H9 (cell line): Measurements from ENCODE around the gene SURF4. TPM values are rescaled to one million over a fixed set of nuclear protein-coding genes. Genes with fewer than 3 reads are reported as not detected.

ENCODE experiments used
- DNase-seq: peaks from one replicate; pipeline ENCODE4 v3.0.0-alpha.2; 2017
- H2AFZ ChIP-seq: one replicate; pipeline ENCODE4 v1.6.1; 2013; ENCODE audit warnings: mild to moderate bottlenecking, low read length, control low read depth, moderate library complexity
- H2AK5ac ChIP-seq: 2 replicates; pipeline ENCODE4 v1.6.1; 2013; ENCODE audit warnings: low read length, control low read depth, mixed read lengths; ENCODE audit not compliant: insufficient read length
- H2BK120ac ChIP-seq: one replicate; pipeline ENCODE4 v1.6.1; 2013; ENCODE audit warnings: low read depth, mild to moderate bottlenecking, low read length, control low read depth, inconsistent platforms; ENCODE audit not compliant: poor library complexity, severe bottlenecking
- H2BK12ac ChIP-seq: 2 replicates; pipeline ENCODE4 v1.6.1; 2013; ENCODE audit warnings: low read length, control low read depth, mixed read lengths, low read depth; ENCODE audit not compliant: insufficient read length
- H2BK15ac ChIP-seq: 2 replicates; pipeline ENCODE4 v1.6.1; 2013; ENCODE audit warnings: low read depth, low read length, control low read depth
- H2BK20ac ChIP-seq: one replicate; pipeline ENCODE4 v1.6.1; 2013; ENCODE audit warnings: low read depth, mild to moderate bottlenecking, low read length, control low read depth, inconsistent platforms; ENCODE audit not compliant: poor library complexity, severe bottlenecking
- H2BK5ac ChIP-seq: 2 replicates; pipeline ENCODE4 v1.6.1; 2013; ENCODE audit warnings: low read length, control low read depth, mixed read lengths; ENCODE audit not compliant: insufficient read length
- H3K14ac ChIP-seq: 2 replicates; pipeline ENCODE4 v1.6.1; 2013; ENCODE audit warnings: low read length, control low read depth; ENCODE audit not compliant: insufficient read depth
- H3K18ac ChIP-seq: 2 replicates; pipeline ENCODE4 v1.6.1; 2013; ENCODE audit warnings: low read depth, mild to moderate bottlenecking, mixed read lengths, low read length, control low read depth; ENCODE audit not compliant: insufficient read length
- H3K23ac ChIP-seq: 2 replicates; pipeline ENCODE4 v1.6.1; 2013; ENCODE audit warnings: low read length, control low read depth, mixed read lengths, low read depth; ENCODE audit not compliant: insufficient read length
- H3K23me2 ChIP-seq: 2 replicates; pipeline ENCODE4 v1.6.1; 2013; ENCODE audit warnings: low read depth, mild to moderate bottlenecking, mixed read lengths, low read length, control low read depth; ENCODE audit not compliant: insufficient read length, poor library complexity, severe bottlenecking
- H3K27ac ChIP-seq: 2 replicates; pipeline ENCODE4 v1.5.1; 2013; ENCODE audit warnings: low read length, control low read depth, mixed read lengths, low read depth; ENCODE audit not compliant: insufficient read length
- H3K27me3 ChIP-seq: 2 replicates; pipeline ENCODE4 v1.6.1; 2013; ENCODE audit warnings: low read length, control low read depth, inconsistent platforms; ENCODE audit not compliant: insufficient read depth
- H3K4ac ChIP-seq: 2 replicates; pipeline ENCODE4 v1.6.1; 2013; ENCODE audit warnings: low read depth, mild to moderate bottlenecking, control low read depth, inconsistent platforms, low read length, moderate library complexity
- H3K4me1 ChIP-seq: 2 replicates; pipeline ENCODE4 v1.6.1; 2013; ENCODE audit warnings: low read length, control low read depth, inconsistent platforms; ENCODE audit not compliant: insufficient read depth
- H3K4me2 ChIP-seq: 2 replicates; pipeline ENCODE4 v1.6.1; 2013; ENCODE audit warnings: low read length, control low read depth, mixed read lengths; ENCODE audit not compliant: insufficient read length, insufficient read depth
- H3K56ac ChIP-seq: 2 replicates; pipeline ENCODE4 v1.6.1; 2013; ENCODE audit warnings: low read depth, mild to moderate bottlenecking, mixed read lengths, low read length, control low read depth; ENCODE audit not compliant: insufficient read length
- H3K79me1 ChIP-seq: 2 replicates; pipeline ENCODE4 v1.6.1; 2013; ENCODE audit warnings: low read depth, mild to moderate bottlenecking, moderate library complexity, low read length, control low read depth, inconsistent platforms; ENCODE audit not compliant: insufficient read depth, poor library complexity, severe bottlenecking
- H3K79me2 ChIP-seq: 2 replicates; pipeline ENCODE4 v1.6.1; 2013; ENCODE audit warnings: low read length, control low read depth, inconsistent platforms; ENCODE audit not compliant: insufficient read depth
- H3K9ac ChIP-seq: 2 replicates; pipeline ENCODE4 v1.6.1; 2013; ENCODE audit warnings: low read length, control low read depth, mixed read lengths; ENCODE audit not compliant: insufficient read length; ENCODE audit errors: extremely low read depth
- H3K9me3 ChIP-seq: one replicate; pipeline ENCODE4 v1.6.1; 2013; ENCODE audit warnings: low read depth, low read length, inconsistent platforms; ENCODE audit not compliant: control insufficient read depth
- H3T11ph ChIP-seq: one replicate; pipeline ENCODE4 v1.6.1; 2013; ENCODE audit warnings: mild to moderate bottlenecking, low read length, control low read depth, inconsistent platforms
- H4K20me1 ChIP-seq: one replicate; pipeline ENCODE4 v1.6.1; 2013; ENCODE audit not compliant: control insufficient read depth, insufficient read length, insufficient read depth
- H4K5ac ChIP-seq: 2 replicates; pipeline ENCODE4 v1.6.1; 2013; ENCODE audit warnings: low read depth, mild to moderate bottlenecking, mixed read lengths, low read length, control low read depth; ENCODE audit not compliant: insufficient read length
- H4K8ac ChIP-seq: replicated peaks from 2 replicates; pipeline ENCODE4 v1.6.1; 2013; ENCODE audit warnings: low read length, control low read depth, mixed read lengths, low read depth; ENCODE audit not compliant: insufficient read length
- H4K91ac ChIP-seq: 2 replicates; pipeline ENCODE4 v1.6.1; 2013; ENCODE audit warnings: low read depth, mild to moderate bottlenecking, moderate library complexity, mixed read lengths, low read length, control low read depth; ENCODE audit not compliant: insufficient read length
- H3K27ac Mint-ChIP-seq, 3 experiments: 2 replicates in 2 of 3; 3 replicates in 1 of 3; pipeline ENCODE4 v1.8.0; 2020 to 2021; ENCODE audit warnings: mixed read lengths in 3 of 3, mild to moderate bottlenecking in 1 of 3, moderate library complexity in 1 of 3
- H3K27me3 Mint-ChIP-seq: 2 replicates; pipeline ENCODE4 v1.8.0; 2021; ENCODE audit warnings: low read depth, mild to moderate bottlenecking, moderate library complexity, mixed read lengths
- H3K36me3 Mint-ChIP-seq, 3 experiments: 2 replicates in 2 of 3; 3 replicates in 1 of 3; pipeline ENCODE4 v1.8.0; 2020 to 2021; ENCODE audit warnings: low read depth in 3 of 3, mixed read lengths in 3 of 3; ENCODE audit not compliant: insufficient read depth in 1 of 3
- H3K4me1 Mint-ChIP-seq, 2 experiments: 2 replicates each; pipeline ENCODE4 v1.8.0; 2020; ENCODE audit warnings: mixed read lengths in 2 of 2
- H3K4me3 Mint-ChIP-seq, 2 experiments: 2 replicates in 1 of 2; 3 replicates in 1 of 2; pipeline ENCODE4 v1.8.0; 2020 to 2021; ENCODE audit warnings: mild to moderate bottlenecking in 2 of 2, mixed read lengths in 2 of 2, moderate library complexity in 1 of 2
- H3K9me3 Mint-ChIP-seq, 2 experiments: 2 replicates in 1 of 2; 3 replicates in 1 of 2; pipeline ENCODE4 v1.8.0; 2020; ENCODE audit warnings: mild to moderate bottlenecking in 2 of 2, mixed read lengths in 2 of 2, moderate library complexity in 1 of 2
- CTCF ChIP-seq: fragments of 200-600 bp; sonication (generic); conservative IDR thresholded peaks from 3 replicates; pipeline ENCODE4 v1.8.0; 2021; ENCODE audit warnings: antibody characterized with exemption, mild to moderate bottlenecking
- WGBS: extraction: QIAGEN DNeasy Blood & Tissue Kit; methylation state at CpG from one replicate; pipeline ENCODE4 v1.1.7; 2013; ENCODE audit warnings: missing lambda C conversion rate, low lambda C conversion rate, mixed read lengths; ENCODE audit not compliant: insufficient read length; ENCODE audit errors: extremely low coverage; 5-methylcytosine and 5-hydroxymethylcytosine counted together
- total RNA-seq: library from RNA; stranded (reverse); gene quantifications from 2 replicates; pipeline ENCODE4 v1.2.1, GENCODE V29; 2021

The SURF4 gene
- total RNA-seq, 1 experiment from 2014 or later: 146 TPM

GRCh38 chr9:133389025-133389557 is 13.2 kb upstream of the SURF4 start:
- no peak overlapping the region for H2BK12ac ChIP-seq
- no peak overlapping the region for H3K18ac ChIP-seq
- Mint-ChIP-seq H3K4me3 (no peak overlapping the region), H3K9me3 (peaks cover 15% of the 10 kb centered on the region in 2 experiments), H3K4me1 (no peaks in the 10 kb centered on the region), H3K27ac (no peak overlapping the region), H3K27me3 (peaks cover 26% of the 10 kb centered on the region), H3K36me3 (peaks cover 0 to 1% (median 0%) of the 10 kb centered on the region in 3 experiments; a peak in 1 of 7 replicates)
- H3K23me2 ChIP-seq: no peaks in the 10 kb centered on the region
- no peak overlapping the region for H3K27ac ChIP-seq
- no peak overlapping the region for H2AFZ ChIP-seq
- H3K23ac ChIP-seq: no peak overlapping the region
- no peak overlapping the region for H3K14ac ChIP-seq
- no peak for DNase-seq
- no peak overlapping the region for H4K8ac ChIP-seq
- H4K20me1 ChIP-seq: no peaks in the 10 kb centered on the region
- H3K4me1 ChIP-seq: no peaks in the 10 kb centered on the region
- H2AK5ac ChIP-seq: no peak overlapping the region
- no peak overlapping the region for H3K4me2 ChIP-seq
- no peak overlapping the region for H2BK20ac ChIP-seq
- no peak overlapping the region for H2BK15ac ChIP-seq
- H2BK120ac ChIP-seq: no peak overlapping the region
- no peak overlapping the region for H3T11ph ChIP-seq
- no CpG with 5 or more reads among the region's 12 CpGs for whole genome bisulfite sequencing
- no peaks in the 10 kb centered on the region for H3K79me2 ChIP-seq
- no peak overlapping the region for H3K4ac ChIP-seq
- no peak overlapping the region for H3K9ac ChIP-seq
- no peaks in the 10 kb centered on the region for H3K9me3 ChIP-seq
- H2BK5ac ChIP-seq: no peak overlapping the region
- no peak overlapping the region for H4K91ac ChIP-seq
- H3K79me1 ChIP-seq: no peaks in the 10 kb centered on the region
- no peak overlapping the region for H3K56ac ChIP-seq
- no peak overlapping the region for H4K5ac ChIP-seq
- H3K27me3 ChIP-seq: no peaks in the 10 kb centered on the region
- TF ChIP-seq CTCF: no peak
